K562 (cell line): Measurements from ENCODE around the gene PGGHG. TPM values are rescaled to one million over a fixed set of nuclear protein-coding genes. Genes with fewer than 3 reads are reported as not detected.

Experiments used
- ATAC-seq: fragments of 200-7000 bp; cut with Tn5 transposase; 3 replicates; pipeline ENCODE4 v1.9.1; 2020; ENCODE audit warnings: moderate library complexity
- BruUV-seq: library from RNA; stranded (reverse); fragments of 400-500 nt; replicated peaks from 2 replicates; lab custom pipeline; 2021; lab: Mats Ljungman, UMichigan
- CTCF ChIA-PET: fragments of 300-600 bp; formaldehyde crosslinking; extraction: SDS; loops from one replicate; lab custom pipeline; 2021; ENCODE audit warnings: low intra/inter-chr PET ratio; lab: Yijun Ruan, JAX
- POLR2A ChIA-PET: fragments of 300-600, 350-650 bp; sonication (Branson Sonifier 250); formaldehyde crosslinking; extraction: SDS; loops from one replicate; lab custom pipeline; 2021; ENCODE audit warnings: antibody characterized with exemption, inconsistent platforms; lab: Yijun Ruan, JAX
- DNase-seq, 4 experiments: peaks; one replicate each; pipeline versions ENCODE4 v3.0.0 to v3.0.0-alpha.2; 2011 to 2018; ENCODE audit warnings: low spot score in 3 of 4, mixed read lengths in 3 of 4; ENCODE audit errors: extremely low read depth in 1 of 4
- FAIRE-seq: peaks from 2 replicates; lab custom pipeline; 2011; peaks lifted over from hg19 to GRCh38; lab: Jason Lieb, UNC
- H2AFZ ChIP-seq: 2 replicates; pipeline ENCODE4 v1.6.0; 2011; ENCODE audit warnings: low read depth, low read length, control low read depth, inconsistent platforms
- H3K27ac ChIP-seq: fragments of 200-600 bp; 3 replicates; pipeline ENCODE4 v1.8.0; 2011; ENCODE audit warnings: low read depth, mild to moderate bottlenecking, control low read depth, inconsistent platforms, low read length, moderate library complexity, mixed read lengths; ENCODE audit errors: extremely low read depth
- H3K27me3 ChIP-seq, 2 experiments: fragments of 300-600 bp in 1 of 2; 2 replicates in 1 of 2; 3 replicates in 1 of 2; pipeline versions ENCODE4 v1.6.0 to v1.8.0; 2011; ENCODE audit warnings: inconsistent platforms in 2 of 2, low read length in 2 of 2, mild to moderate bottlenecking in 1 of 2, mixed read lengths in 1 of 2, moderate library complexity in 1 of 2; ENCODE audit not compliant: control insufficient read depth in 2 of 2, insufficient read depth in 2 of 2
- H3K36me3 ChIP-seq: fragments of 300-600 bp; 3 replicates; pipeline ENCODE4 v1.8.0; 2011; ENCODE audit warnings: mild to moderate bottlenecking, low read length, inconsistent platforms; ENCODE audit not compliant: control insufficient read depth, insufficient read depth
- H3K4me1 ChIP-seq, 2 experiments: fragments of 200-600 bp in 1 of 2; replicated peaks in 1 of 2; 2 replicates in 1 of 2; 3 replicates in 1 of 2; pipeline versions ENCODE4 v1.5.1 to v1.8.0; 2011; ENCODE audit warnings: inconsistent platforms in 2 of 2, low read length in 2 of 2, mild to moderate bottlenecking in 1 of 2, mixed read lengths in 1 of 2, moderate library complexity in 1 of 2; ENCODE audit not compliant: control insufficient read depth in 2 of 2, insufficient read depth in 2 of 2
- H3K4me2 ChIP-seq: 2 replicates; pipeline ENCODE4 v1.6.1; 2011; ENCODE audit warnings: low read length, control low read depth, inconsistent platforms, mixed read lengths; ENCODE audit not compliant: insufficient read depth
- H3K4me3 ChIP-seq: fragments of 200-600 bp; sonication (generic), shearing (Covaris generic); 2 replicates; pipeline ENCODE4 v1.5.1; 2016; ENCODE audit warnings: control low read depth, inconsistent platforms
- H3K79me2 ChIP-seq: fragments of 200-600 bp; 3 replicates; pipeline ENCODE4 v1.8.0; 2011; ENCODE audit warnings: low read length, inconsistent platforms; ENCODE audit not compliant: control insufficient read depth, insufficient read depth
- H3K9ac ChIP-seq, 2 experiments: 2 replicates each; pipeline versions ENCODE4 v1.6.0 to v1.6.1; 2011; ENCODE audit warnings: low read depth in 2 of 2, low read length in 2 of 2, control low read depth in 1 of 2, inconsistent platforms in 1 of 2, mild to moderate bottlenecking in 1 of 2, mixed read lengths in 1 of 2; ENCODE audit not compliant: insufficient read depth in 1 of 2
- H3K9me1 ChIP-seq: one replicate; pipeline ENCODE4 v1.6.0; 2011; ENCODE audit warnings: inconsistent platforms, mild to moderate bottlenecking, low read length, moderate library complexity; ENCODE audit not compliant: control insufficient read depth, insufficient read depth
- H3K9me3 ChIP-seq: replicated peaks from 2 replicates; pipeline ENCODE4 v1.5.1; 2011; ENCODE audit warnings: low read depth, low read length, inconsistent platforms; ENCODE audit not compliant: control insufficient read depth, insufficient read depth
- H4K20me1 ChIP-seq: replicated peaks from 2 replicates; pipeline ENCODE4 v1.6.1; 2011; ENCODE audit warnings: low read length, inconsistent platforms, mixed read lengths; ENCODE audit not compliant: control insufficient read depth, insufficient read depth
- CEBPZ ChIP-seq: fragments of 150-350 bp; IDR thresholded peaks from 2 replicates; pipeline ENCODE4 v1.6.1; 2014; ENCODE audit warnings: low read depth, mild to moderate bottlenecking, low read length, borderline replicate concordance
- HES1 ChIP-seq: fragments of 450-650 bp; IDR thresholded peaks from 2 replicates; pipeline ENCODE4 v1.6.1; 2016; ENCODE audit warnings: low read depth, mild to moderate bottlenecking, moderate library complexity
- NELFE ChIP-seq: IDR thresholded peaks from 2 replicates; pipeline ENCODE4 v1.6.1; 2011; ENCODE audit warnings: mild to moderate bottlenecking; ENCODE audit not compliant: insufficient read depth, insufficient read length
- NR1H2 ChIP-seq: sonication (generic); formaldehyde crosslinking; IDR thresholded peaks from 2 replicates; pipeline ENCODE4 v1.4.0; 2020; ENCODE audit warnings: mild to moderate bottlenecking, missing genetic modification reagents
- RAD21 ChIP-seq, 2 experiments: fragments of 250-450 bp in 1 of 2; fragments of 450-650 bp in 1 of 2; sonication (Bioruptor Pico) in 1 of 2; formaldehyde crosslinking in 1 of 2; IDR thresholded peaks in 1 of 2; conservative IDR thresholded peaks in 1 of 2; 2 replicates each; pipeline versions ENCODE4 v1.4.0 to v1.8.0; 2020 to 2022; ENCODE audit warnings: mild to moderate bottlenecking in 2 of 2, moderate library complexity in 1 of 2
- SMAD4 ChIP-seq: fragments of 250-450 bp; sonication (Bioruptor Pico); conservative IDR thresholded peaks from 2 replicates; pipeline ENCODE4 v1.8.0; 2021; ENCODE audit warnings: inconsistent platforms, mild to moderate bottlenecking, moderate library complexity
- ZBTB34 ChIP-seq: fragments of 250-450 bp; sonication (Bioruptor Pico); IDR thresholded peaks from 2 replicates; pipeline ENCODE4 v1.8.0; 2021; ENCODE audit warnings: mild to moderate bottlenecking, moderate library complexity
- ZNF561 ChIP-seq: fragments of 450-650 bp; formaldehyde crosslinking; conservative IDR thresholded peaks from 2 replicates; pipeline ENCODE4 v1.4.0; 2020; ENCODE audit warnings: mild to moderate bottlenecking, moderate library complexity
- WGBS: fragments of 100-300 bp; shearing (Covaris generic); methylation state at CpG from one replicate; pipeline ENCODE4 v1.1.6; 2016; ENCODE audit warnings: low coverage, mixed read lengths; ENCODE audit not compliant: insufficient coverage; ENCODE audit errors: missing lambda C conversion rate; 5-methylcytosine and 5-hydroxymethylcytosine counted together
- in situ Hi-C: fragments of 300-500 bp; cut with MboI; formaldehyde crosslinking; loops from 4 replicates; pipeline ENCODE4 v1.15.0; 2018; ENCODE audit warnings: inconsistent platforms, mixed read lengths
- intact Hi-C: fragments of 100-400 bp; cut with micrococcal nuclease; formaldehyde crosslinking; loops from 2 replicates; pipeline ENCODE4 v1.14.2; 2022
- polyA plus RNA-seq, 8 experiments: library from polyadenylated mRNA; depleted of rRNA in 4 of 8; stranded (reverse) in 5 of 8; unstranded in 3 of 8; fragments of >200 nt; fragmentation: Nextera tagmentation in 2 of 8; fragmentation: Illumina TruSeq in 1 of 8; extraction: Ambion mirVana in 2 of 8; extraction: Trizol in 1 of 8; gene quantifications; 2 replicates each; pipeline versions ENCODE4 v1.2.1 to v1.2.3, GENCODE V29; 2011 to 2014; ENCODE audit warnings: inconsistent platforms in 1 of 8, missing spikeins in 1 of 8
- total RNA-seq, 7 experiments: library from RNA; depleted of rRNA in 6 of 7; stranded (reverse); fragments of >200 nt in 6 of 7; fragmentation: Illumina TruSeq in 2 of 7; extraction: Trizol in 2 of 7; gene quantifications; 2 replicates each; pipeline versions ENCODE4 v1.2.1 to v1.2.3, GENCODE V29; 2011 to 2021; ENCODE audit warnings: low replicate concordance in 1 of 7

Gene PGGHG
- total and polyA plus RNA-seq, 9 of the 15 experiments (the other 6 are each of a cell fraction or from before 2014, with no cell fraction given), result 0.38 to 85.1 (median 18.1) TPM

- Histone ChIP-seq H3K9me3 (no peaks in the 10 kb centered on the region; the same call in 1 of the 2 replicates), H3K36me3 (peaks cover 11% of the 10 kb centered on the region; the same call in 2 of the 3 replicates), H3K4me3 (no peak overlapping the region), H2AFZ (no peak overlapping the region), H3K4me2 (no peak overlapping the region), H3K4me1 (peaks cover 13 to 19% of the 10 kb centered on the region in 2 experiments), H3K27ac (no peak overlapping the region), H4K20me1 (no peaks in the 10 kb centered on the region), H3K27me3 (no peaks in the 10 kb centered on the region), H3K9me1 (no peaks in the 10 kb centered on the region), H3K9ac (peak overlapping the region in 1 of 2 experiments; percentile 61; a peak in 1 of 4 replicates), H3K79me2 (no peaks in the 10 kb centered on the region)
- no TSS peak for BruUV-seq
- intact Hi-C loops (no loop called here), in situ Hi-C loops (no loop called here)
- ChIA-PET POLR2A (interaction anchor here (0.6 to 1.7 kb wide), 5 partner anchors 9 to 281 kb away, joined by 3 to 10 read pairs (median 5); no protein-coding TSS in a partner anchor), CTCF (no interaction called here)
- no peak for FAIRE-seq
- whole genome bisulfite sequencing, result 56% methylated on average over 14 of the region's 15 CpGs
- ATAC-seq, result peak; percentile 61
- DNase-seq, result no peak
- TF ChIP-seq ZNF561 (CRISPR knock-in tag) (no peak), NELFE (no peak), ZBTB34 (CRISPR knock-in tag) (no peak), HES1 (no peak), RAD21 (CRISPR knock-in tag; conservative IDR thresholded peaks at IDR 0.05 in 1 of 2, IDR thresholded peaks at IDR 0.05 in 1 of 2) (peak in 1 of 2 experiments; percentile 40; a peak in 2 of 4 replicates), NR1H2 (CRISPR knock-in tag) (no peak), SMAD4 (CRISPR knock-in tag) (no peak), CEBPZ (no peak)
Measured at GRCh38 chr11:257766-258493, 31.0 kb upstream of the PGGHG start.
